ENCODE data around the gene MAML3.
A peak's percentile ranks its signal among the peaks of the same experiment; 100 is the strongest.

The MAML3 gene

DNA sequence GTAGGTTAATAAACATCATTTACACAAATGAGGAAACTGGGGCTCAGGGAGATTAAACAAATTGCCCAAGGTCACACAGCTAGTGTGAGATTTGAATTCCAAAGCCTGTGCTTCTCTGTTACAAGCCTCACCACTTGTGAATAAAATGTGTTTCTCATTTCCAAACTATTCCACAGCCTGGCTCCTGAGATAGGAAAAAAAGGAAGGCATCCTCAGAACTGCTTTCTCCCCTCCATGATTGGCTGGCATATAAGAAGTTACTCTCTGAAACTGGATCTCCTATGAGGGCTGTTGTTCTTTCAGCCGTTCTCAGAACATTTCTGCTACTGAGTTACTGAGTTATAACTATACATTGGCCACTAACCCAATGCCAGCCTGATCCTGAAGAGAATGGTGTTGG lies 237.9 kb downstream of the MAML3 start:
- H3K9ac ChIP-seq (ENCODE audit: low read length) = no peak overlapping the region
- WGBS = 83% methylated on average over 1 of the region's 1 CpG
- no peak overlapping the region for H4K91ac ChIP-seq (ENCODE audit: low read length)
- H3K14ac ChIP-seq (ENCODE audit: low read length in 2 of 2) = no peak overlapping the region
- no peak overlapping the region for H3K18ac ChIP-seq (ENCODE audit: low read depth in 1 of 2, low read length in 2 of 2)
- H3K9me3 ChIP-seq (ENCODE audit: control insufficient read depth, low read length) = no peaks in the 10 kb centered on the region
- no peak overlapping the region for H2AK5ac ChIP-seq (ENCODE audit: low read length, severe bottlenecking)
- no peak overlapping the region for H3K27ac ChIP-seq (ENCODE audit: low read length, poor library complexity, severe bottlenecking)
- no peak overlapping the region for H2BK120ac ChIP-seq (ENCODE audit: low read depth, low read length)
- H3K4me1 ChIP-seq (ENCODE audit: control insufficient read depth, insufficient read depth, low read depth, low read length) = peaks cover 16% of the 10 kb centered on the region
- H3K4me2 ChIP-seq (ENCODE audit: low read length, poor library complexity, severe bottlenecking) = no peak overlapping the region
- no peak overlapping the region for H2BK5ac ChIP-seq (ENCODE audit: low read depth, low read length, poor library complexity, severe bottlenecking)
- H2AFZ ChIP-seq (ENCODE audit: low read depth, low read length) = no peak overlapping the region
- no peaks in the 10 kb centered on the region for H3K36me3 ChIP-seq (ENCODE audit: control insufficient read depth in 1 of 2, insufficient read depth in 2 of 2, low read depth in 1 of 2, low read length in 2 of 2)
- H4K8ac ChIP-seq (ENCODE audit: low read length) = no peak overlapping the region
- no peak for DNase-seq
- H3K27me3 ChIP-seq (ENCODE audit: control insufficient read depth in 1 of 2, insufficient read depth in 1 of 2, low read length in 2 of 2) = no peaks in the 10 kb centered on the region
- H3K4ac ChIP-seq (ENCODE audit: low read depth in 1 of 2, low read length in 2 of 2) = no peak overlapping the region
- H3K79me1 ChIP-seq (replicated peaks; ENCODE audit: low read length, poor library complexity, severe bottlenecking) = peaks cover 14% of the 10 kb centered on the region
- H2BK15ac ChIP-seq (ENCODE audit: low read depth, poor library complexity, severe bottlenecking) = no peak overlapping the region
- H2BK12ac ChIP-seq (ENCODE audit: low read length in 2 of 2) = no peak overlapping the region
- no peak overlapping the region for H3K23ac ChIP-seq (ENCODE audit: low read length in 2 of 2)
- H3K4me3 ChIP-seq (ENCODE audit: insufficient read depth in 1 of 2, low read depth in 1 of 2, low read length in 2 of 2) = no peak overlapping the region

DNA sequence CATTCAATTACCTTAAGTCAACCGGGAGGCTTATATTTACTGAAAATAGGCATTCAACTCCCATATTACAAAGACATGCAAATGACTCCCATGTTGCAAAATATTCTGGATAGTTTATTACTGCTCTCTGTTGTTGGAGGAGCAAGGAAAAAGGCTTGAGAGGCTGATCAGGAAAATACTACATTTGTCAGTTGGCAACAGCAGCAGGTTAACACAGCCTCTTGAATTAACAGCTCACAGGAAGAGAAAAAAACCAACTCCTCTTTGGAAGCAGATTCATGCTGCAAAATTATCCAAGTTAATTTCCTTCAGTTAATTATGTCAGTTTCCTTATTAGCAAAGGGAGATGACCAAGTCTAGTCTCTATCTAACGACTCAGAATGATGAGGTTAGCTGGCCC lies 238.9 kb downstream of the MAML3 start:
- Histone ChIP-seq H3K79me1 (replicated peaks; ENCODE audit: low read length, poor library complexity, severe bottlenecking) (peaks cover 11% of the 10 kb centered on the region), H3K27me3 (ENCODE audit: control insufficient read depth in 1 of 2, insufficient read depth in 1 of 2, low read length in 2 of 2) (no peaks in the 10 kb centered on the region), H3K18ac (ENCODE audit: low read depth in 1 of 2, low read length in 2 of 2) (no peak overlapping the region), H4K91ac (ENCODE audit: low read length) (no peak overlapping the region), H2AFZ (ENCODE audit: low read depth, low read length) (no peak overlapping the region), H3K4ac (ENCODE audit: low read depth in 1 of 2, low read length in 2 of 2) (no peak overlapping the region), H3K9me3 (ENCODE audit: control insufficient read depth, low read length) (no peaks in the 10 kb centered on the region), H4K8ac (ENCODE audit: low read length) (no peak overlapping the region), H3K36me3 (ENCODE audit: control insufficient read depth in 1 of 2, insufficient read depth in 2 of 2, low read depth in 1 of 2, low read length in 2 of 2) (no peaks in the 10 kb centered on the region), H3K14ac (ENCODE audit: low read length in 2 of 2) (no peak overlapping the region), H2AK5ac (ENCODE audit: low read length, severe bottlenecking) (no peak overlapping the region), H2BK12ac (ENCODE audit: low read length in 2 of 2) (no peak overlapping the region), H3K4me2 (ENCODE audit: low read length, poor library complexity, severe bottlenecking) (no peak overlapping the region), H3K23ac (ENCODE audit: low read length in 2 of 2) (no peak overlapping the region), H2BK120ac (ENCODE audit: low read depth, low read length) (no peak overlapping the region), H2BK5ac (ENCODE audit: low read depth, low read length, poor library complexity, severe bottlenecking) (no peak overlapping the region), H2BK15ac (ENCODE audit: low read depth, poor library complexity, severe bottlenecking) (no peak overlapping the region), H3K27ac (ENCODE audit: low read length, poor library complexity, severe bottlenecking) (no peak overlapping the region), H3K4me1 (ENCODE audit: control insufficient read depth, insufficient read depth, low read depth, low read length) (peaks cover 8% of the 10 kb centered on the region), H3K4me3 (ENCODE audit: insufficient read depth in 1 of 2, low read depth in 1 of 2, low read length in 2 of 2) (no peak overlapping the region), H3K9ac (ENCODE audit: low read length) (peak overlapping the region; percentile 1)
- DNase-seq = no peak
- WGBS = 95% methylated on average over 1 of the region's 2 CpGs

DNA sequence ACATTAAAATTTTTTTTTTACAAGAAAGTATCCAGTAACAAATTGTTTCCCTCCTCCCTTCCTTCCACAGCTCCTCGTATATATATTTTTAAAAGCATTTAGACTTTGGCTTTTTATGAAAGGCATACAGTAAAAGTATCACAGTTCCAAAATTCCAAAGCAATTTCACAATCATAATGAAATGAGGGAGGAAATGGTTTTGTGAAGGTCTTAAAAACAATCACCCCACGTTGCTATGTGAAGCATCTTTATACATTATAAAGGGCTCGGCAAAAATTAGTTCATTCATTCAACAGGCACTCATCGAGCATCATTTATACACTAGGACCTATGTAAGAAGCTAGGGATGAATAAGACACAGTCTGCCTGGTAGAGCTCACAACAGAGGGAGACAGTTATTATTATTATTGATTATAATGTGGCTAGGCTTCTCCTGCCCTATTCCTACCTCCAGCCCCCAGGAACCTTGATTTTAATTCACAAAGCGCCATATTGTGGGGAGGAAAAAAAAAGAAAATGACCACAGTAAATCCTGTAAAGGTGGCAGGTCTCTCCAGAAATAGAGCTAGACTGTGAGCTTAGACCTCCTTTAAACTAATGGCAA lies 239.9 kb downstream of the MAML3 start:
- H3K18ac ChIP-seq (ENCODE audit: low read depth in 1 of 2, low read length in 2 of 2) = no peak overlapping the region
- no peaks in the 10 kb centered on the region for H3K36me3 ChIP-seq (ENCODE audit: control insufficient read depth in 1 of 2, insufficient read depth in 2 of 2, low read depth in 1 of 2, low read length in 2 of 2)
- H3K14ac ChIP-seq (ENCODE audit: low read length in 2 of 2) = no peak overlapping the region
- H3K23ac ChIP-seq (ENCODE audit: low read length in 2 of 2) = no peak overlapping the region
- H3K79me1 ChIP-seq (replicated peaks; ENCODE audit: low read length, poor library complexity, severe bottlenecking) = peaks cover 11% of the 10 kb centered on the region
- no peaks in the 10 kb centered on the region for H3K27me3 ChIP-seq (ENCODE audit: control insufficient read depth in 1 of 2, insufficient read depth in 1 of 2, low read length in 2 of 2)
- no peak overlapping the region for H2AK5ac ChIP-seq (ENCODE audit: low read length, severe bottlenecking)
- no peak overlapping the region for H2AFZ ChIP-seq (ENCODE audit: low read depth, low read length)
- DNase-seq = no peak
- no peak overlapping the region for H3K4me3 ChIP-seq (ENCODE audit: insufficient read depth in 1 of 2, low read depth in 1 of 2, low read length in 2 of 2)
- H2BK120ac ChIP-seq (ENCODE audit: low read depth, low read length) = no peak overlapping the region
- H4K91ac ChIP-seq (ENCODE audit: low read length) = no peak overlapping the region
- H2BK5ac ChIP-seq (ENCODE audit: low read depth, low read length, poor library complexity, severe bottlenecking) = no peak overlapping the region
- no CpG with 5 or more reads among the region's 5 CpGs for WGBS
- H4K8ac ChIP-seq (ENCODE audit: low read length) = no peak overlapping the region
- no peak overlapping the region for H3K27ac ChIP-seq (ENCODE audit: low read length, poor library complexity, severe bottlenecking)
- no peak overlapping the region for H3K4ac ChIP-seq (ENCODE audit: low read depth in 1 of 2, low read length in 2 of 2)
- peaks cover 8% of the 10 kb centered on the region for H3K4me1 ChIP-seq (ENCODE audit: control insufficient read depth, insufficient read depth, low read depth, low read length)
- H3K9me3 ChIP-seq (ENCODE audit: control insufficient read depth, low read length) = no peaks in the 10 kb centered on the region
- H3K4me2 ChIP-seq (ENCODE audit: low read length, poor library complexity, severe bottlenecking) = no peak overlapping the region
- peak overlapping the region in 1 of 2 experiments; percentile 21 for H2BK12ac ChIP-seq (ENCODE audit: low read length in 2 of 2)
- H3K9ac ChIP-seq (ENCODE audit: low read length) = peak overlapping the region; percentile 53
- no peak overlapping the region for H2BK15ac ChIP-seq (ENCODE audit: low read depth, poor library complexity, severe bottlenecking)

DNA sequence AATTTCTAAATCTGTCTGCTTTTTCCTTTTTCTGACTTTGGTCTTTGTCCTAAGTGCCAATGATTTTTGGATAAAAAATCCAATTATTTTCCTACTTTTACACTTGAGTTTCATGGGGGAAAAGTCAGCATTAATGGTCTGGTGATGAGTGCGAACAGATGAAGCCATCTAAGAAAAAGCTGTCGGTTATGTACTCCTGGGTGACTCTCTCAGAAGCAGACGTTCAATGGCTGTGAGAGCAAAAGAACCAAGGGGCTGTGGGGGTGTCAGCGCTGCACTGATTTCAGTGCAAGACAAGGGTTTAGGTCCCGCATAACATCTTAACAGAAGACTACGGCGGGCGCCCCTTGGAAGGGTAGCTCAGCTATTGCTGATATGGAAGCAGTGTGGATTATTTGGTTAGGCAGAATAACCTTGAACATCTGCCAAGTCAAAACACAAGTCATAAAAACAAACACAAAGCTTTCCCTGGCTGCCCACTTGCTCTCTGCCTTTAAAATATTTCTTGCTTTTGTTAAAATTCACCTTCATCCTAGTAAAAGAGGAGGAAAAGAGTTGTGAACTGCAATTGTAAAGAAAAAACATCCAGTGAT lies 240.5 kb downstream of the MAML3 start:
- H3K18ac ChIP-seq (ENCODE audit: low read depth in 1 of 2, low read length in 2 of 2) = peak overlapping the region in 1 of 2 experiments; percentile 34
- H3K4ac ChIP-seq (ENCODE audit: low read depth in 1 of 2, low read length in 2 of 2) = no peak overlapping the region
- no peaks in the 10 kb centered on the region for H3K36me3 ChIP-seq (ENCODE audit: control insufficient read depth in 1 of 2, insufficient read depth in 2 of 2, low read depth in 1 of 2, low read length in 2 of 2)
- no peak for DNase-seq
- no peak overlapping the region for H4K8ac ChIP-seq (ENCODE audit: low read length)
- H3K4me2 ChIP-seq (ENCODE audit: low read length, poor library complexity, severe bottlenecking) = no peak overlapping the region
- peaks cover 13% of the 10 kb centered on the region for H3K79me1 ChIP-seq (replicated peaks; ENCODE audit: low read length, poor library complexity, severe bottlenecking)
- 95% methylated on average over 4 of the region's 8 CpGs for WGBS
- H3K14ac ChIP-seq (ENCODE audit: low read length in 2 of 2) = no peak overlapping the region
- H2BK5ac ChIP-seq (ENCODE audit: low read depth, low read length, poor library complexity, severe bottlenecking) = no peak overlapping the region
- no peak overlapping the region for H2BK12ac ChIP-seq (ENCODE audit: low read length in 2 of 2)
- H2AK5ac ChIP-seq (ENCODE audit: low read length, severe bottlenecking) = no peak overlapping the region
- H2AFZ ChIP-seq (ENCODE audit: low read depth, low read length) = no peak overlapping the region
- no peaks in the 10 kb centered on the region for H3K27me3 ChIP-seq (ENCODE audit: control insufficient read depth in 1 of 2, insufficient read depth in 1 of 2, low read length in 2 of 2)
- H3K27ac ChIP-seq (ENCODE audit: low read length, poor library complexity, severe bottlenecking) = peak overlapping the region; percentile 37
- H2BK15ac ChIP-seq (ENCODE audit: low read depth, poor library complexity, severe bottlenecking) = no peak overlapping the region
- no peak overlapping the region for H2BK120ac ChIP-seq (ENCODE audit: low read depth, low read length)
- no peak overlapping the region for H4K91ac ChIP-seq (ENCODE audit: low read length)
- H3K9me3 ChIP-seq (ENCODE audit: control insufficient read depth, low read length) = no peaks in the 10 kb centered on the region
- peaks cover 8% of the 10 kb centered on the region for H3K4me1 ChIP-seq (ENCODE audit: control insufficient read depth, insufficient read depth, low read depth, low read length)
- H3K4me3 ChIP-seq (ENCODE audit: insufficient read depth in 1 of 2, low read depth in 1 of 2, low read length in 2 of 2) = no peak overlapping the region
- H3K23ac ChIP-seq (ENCODE audit: low read length in 2 of 2) = no peak overlapping the region
- peak overlapping the region; percentile 53 for H3K9ac ChIP-seq (ENCODE audit: low read length)

All from mesenchymal stem cell (in vitro differentiated cells and primary cell).